ENCODE data around the gene GLA. TPM values are rescaled to one million over a fixed set of nuclear protein-coding genes. Genes with fewer than 3 reads are reported as not detected.

Gene GLA
- total RNA-seq, 1 experiment from 2014 or later: 54.8 TPM

- Histone ChIP-seq H3K27me3 (ENCODE audit: low read length) (no peaks in the 10 kb centered on the region), H3K9me2 (replicated peaks; ENCODE audit: low read length) (no peaks in the 10 kb centered on the region), H3K79me2 (ENCODE audit: low read length) (no peaks in the 10 kb centered on the region), H3K36me3 (ENCODE audit: low read depth, low read length) (no peaks in the 10 kb centered on the region), H2AFZ (ENCODE audit: low read length) (no peak overlapping the region), H3K4me1 (ENCODE audit: insufficient read depth, low read length) (0 out of 2 replicates have a peak, but pooled peaks cover 1% of the 10 kb centered on the region), H3K9ac (ENCODE audit: low read length) (no peak overlapping the region), H3K4me3 (ENCODE audit: low read length) (no peak overlapping the region), H3K9me3 (ENCODE audit: low read length) (no peaks in the 10 kb centered on the region), H3K4me2 (ENCODE audit: low read length) (no peak overlapping the region), H3F3A (ENCODE audit: low read length, unreplicated experiment) (no peaks in the 10 kb centered on the region), H3K27ac (ENCODE audit: low read length) (no peak overlapping the region), H4K20me1 (ENCODE audit: low read length) (no peaks in the 10 kb centered on the region)
- BruUV-seq (replicated peaks): no TSS peak
- TF ChIP-seq EZH2phosphoT487 (IDR thresholded peaks at IDR 0.05; ENCODE audit: borderline replicate concordance, low read length): no peak
- TF ChIP-seq EZH2 (IDR thresholded peaks at IDR 0.05; ENCODE audit: low read length, unreplicated experiment): no peak
- TF ChIP-seq, protein P1, sequence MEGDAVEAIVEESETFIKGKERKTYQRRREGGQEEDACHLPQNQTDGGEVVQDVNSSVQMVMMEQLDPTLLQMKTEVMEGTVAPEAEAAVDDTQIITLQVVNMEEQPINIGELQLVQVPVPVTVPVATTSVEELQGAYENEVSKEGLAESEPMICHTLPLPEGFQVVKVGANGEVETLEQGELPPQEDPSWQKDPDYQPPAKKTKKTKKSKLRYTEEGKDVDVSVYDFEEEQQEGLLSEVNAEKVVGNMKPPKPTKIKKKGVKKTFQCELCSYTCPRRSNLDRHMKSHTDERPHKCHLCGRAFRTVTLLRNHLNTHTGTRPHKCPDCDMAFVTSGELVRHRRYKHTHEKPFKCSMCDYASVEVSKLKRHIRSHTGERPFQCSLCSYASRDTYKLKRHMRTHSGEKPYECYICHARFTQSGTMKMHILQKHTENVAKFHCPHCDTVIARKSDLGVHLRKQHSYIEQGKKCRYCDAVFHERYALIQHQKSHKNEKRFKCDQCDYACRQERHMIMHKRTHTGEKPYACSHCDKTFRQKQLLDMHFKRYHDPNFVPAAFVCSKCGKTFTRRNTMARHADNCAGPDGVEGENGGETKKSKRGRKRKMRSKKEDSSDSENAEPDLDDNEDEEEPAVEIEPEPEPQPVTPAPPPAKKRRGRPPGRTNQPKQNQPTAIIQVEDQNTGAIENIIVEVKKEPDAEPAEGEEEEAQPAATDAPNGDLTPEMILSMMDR (conservative IDR thresholded peaks at IDR 0.05; ENCODE audit: low read depth, low read length): no peak
- intact Hi-C loops (cut with micrococcal nuclease): no loop called here
- ChIA-PET CTCF (no interaction called here), POLR2A (ENCODE audit: unreplicated experiment) (no interaction called here)
- ATAC-seq (no peak), DNase-seq (no peak)
These were observed 22.6 kb downstream of the GLA start for GRCh38 chrX:101385026-101385684.

DNA sequence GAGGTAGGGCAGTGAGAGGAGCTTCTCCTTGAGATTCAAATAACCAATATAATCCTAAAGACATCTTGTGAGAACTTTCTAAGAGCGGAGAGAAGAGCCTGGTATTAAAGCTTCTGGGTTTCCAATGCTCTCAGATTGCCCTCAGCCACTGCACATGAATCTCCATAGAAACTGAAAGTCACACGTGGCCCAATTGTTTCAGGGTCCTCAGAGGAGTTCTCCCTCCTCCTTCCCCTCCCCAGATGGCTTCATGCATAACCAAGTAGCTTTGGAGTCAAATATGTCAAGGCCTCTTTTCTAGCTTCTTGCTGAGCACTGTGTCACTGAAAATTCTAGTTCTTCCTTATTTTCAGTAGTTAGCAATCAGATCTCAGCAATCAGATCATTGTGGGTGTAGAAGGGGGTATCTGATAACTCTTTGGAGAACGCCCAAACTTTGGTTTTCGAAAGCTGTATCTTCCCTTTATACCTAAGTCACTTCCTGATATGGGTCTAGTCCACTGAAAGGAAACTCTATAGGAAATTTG is 24.0 kb downstream of the GLA start:
- POLR2A ChIA-PET (ENCODE audit: unreplicated experiment): no interaction called here
- CTCF ChIA-PET: no interaction called here
- intact Hi-C loops (cut with micrococcal nuclease): no loop called here
- no TSS peak for BruUV-seq (replicated peaks)
- Histone ChIP-seq H3K9ac (ENCODE audit: low read length) (no peak overlapping the region), H3K36me3 (ENCODE audit: low read depth, low read length) (no peaks in the 10 kb centered on the region), H3K9me3 (ENCODE audit: low read length) (no peaks in the 10 kb centered on the region), H3K9me2 (replicated peaks; ENCODE audit: low read length) (no peaks in the 10 kb centered on the region), H3K27me3 (ENCODE audit: low read length) (no peaks in the 10 kb centered on the region), H2AFZ (ENCODE audit: low read length) (no peak overlapping the region), H3F3A (ENCODE audit: low read length, unreplicated experiment) (no peaks in the 10 kb centered on the region), H3K79me2 (ENCODE audit: low read length) (no peaks in the 10 kb centered on the region), H3K4me1 (ENCODE audit: insufficient read depth, low read length) (no peaks in the 10 kb centered on the region), H3K4me3 (ENCODE audit: low read length) (no peak overlapping the region), H4K20me1 (ENCODE audit: low read length) (no peaks in the 10 kb centered on the region), H3K27ac (ENCODE audit: low read length) (no peak overlapping the region), H3K4me2 (ENCODE audit: low read length) (no peak overlapping the region)
- DNase-seq: no peak
- no peak for ATAC-seq
- TF ChIP-seq EZH2 (IDR thresholded peaks at IDR 0.05; ENCODE audit: low read length, unreplicated experiment) (no peak), EZH2phosphoT487 (IDR thresholded peaks at IDR 0.05; ENCODE audit: borderline replicate concordance, low read length) (no peak)
- TF ChIP-seq, protein P1 (conservative IDR thresholded peaks at IDR 0.05; ENCODE audit: low read depth, low read length): no peak

- Histone ChIP-seq H3K9me2 (replicated peaks; ENCODE audit: low read length) (no peaks in the 10 kb centered on the region), H3K9ac (ENCODE audit: low read length) (no peak overlapping the region), H3K4me3 (ENCODE audit: low read length) (no peak overlapping the region), H4K20me1 (ENCODE audit: low read length) (no peaks in the 10 kb centered on the region), H3K27me3 (ENCODE audit: low read length) (no peaks in the 10 kb centered on the region), H3K9me3 (ENCODE audit: low read length) (no peaks in the 10 kb centered on the region), H3F3A (ENCODE audit: low read length, unreplicated experiment) (no peaks in the 10 kb centered on the region), H3K4me2 (ENCODE audit: low read length) (no peak overlapping the region), H3K36me3 (ENCODE audit: low read depth, low read length) (no peaks in the 10 kb centered on the region), H3K4me1 (ENCODE audit: insufficient read depth, low read length) (no peaks in the 10 kb centered on the region), H3K79me2 (ENCODE audit: low read length) (no peaks in the 10 kb centered on the region), H3K27ac (ENCODE audit: low read length) (no peak overlapping the region), H2AFZ (ENCODE audit: low read length) (no peak overlapping the region)
- ATAC-seq (no peak), DNase-seq (no peak)
- BruUV-seq (replicated peaks): no TSS peak
- TF ChIP-seq EZH2phosphoT487 (IDR thresholded peaks at IDR 0.05; ENCODE audit: borderline replicate concordance, low read length): no peak
- no peak for TF ChIP-seq EZH2 (IDR thresholded peaks at IDR 0.05; ENCODE audit: low read length, unreplicated experiment)
- TF ChIP-seq, protein P1 (conservative IDR thresholded peaks at IDR 0.05; ENCODE audit: low read depth, low read length): no peak
- intact Hi-C loops (cut with micrococcal nuclease): no loop called here
- ChIA-PET POLR2A (ENCODE audit: unreplicated experiment) (no interaction called here), CTCF (no interaction called here)
These were observed 30.2 kb downstream of the GLA start for GRCh38 chrX:101377547-101377946.

Measured in PC-3 (cell line).